Mucosa of descending colon (tissue), 3 donors: ENCODE measurements around the gene DOCK4. TPM values are rescaled to one million over a fixed set of nuclear protein-coding genes. Genes with fewer than 3 reads are reported as not detected.
A peak's percentile ranks its signal among the peaks of the same experiment; 100 is the strongest.

Experiments used
- ATAC-seq: fragments of 200-7000 bp; cut with Tn5 transposase; one replicate; pipeline ENCODE4 v1.9.1; 2020; ENCODE audit warnings: mild to moderate bottlenecking, moderate library complexity
- DNase-seq, 3 donors: peaks; one replicate each; pipeline ENCODE4 v3.0.0-alpha.2; 2020
- H3K36me3 ChIP-seq: fragments of 200-600 bp; one replicate; pipeline ENCODE4 v1.8.0; 2021; ENCODE audit warnings: low read depth, mild to moderate bottlenecking
- H3K4me1 ChIP-seq: fragments of 200-600 bp; one replicate; pipeline ENCODE4 v1.8.0; 2021; ENCODE audit warnings: low read depth, mild to moderate bottlenecking
- H3K4me3 ChIP-seq: fragments of 200-600 bp; one replicate; pipeline ENCODE4 v1.8.0; 2021; ENCODE audit warnings: mild to moderate bottlenecking
- H3K9me3 ChIP-seq: fragments of 200-600 bp; one replicate; pipeline ENCODE4 v1.8.0; 2021; ENCODE audit warnings: mild to moderate bottlenecking
- intact Hi-C, 2 donors: fragments of 100-400 bp; cut with DNase I in 1 of 2; cut with micrococcal nuclease in 1 of 2; formaldehyde crosslinking; loops; one replicate each; pipeline versions ENCODE4 v1.11.0 to v1.11.1; 2022; cut with DNase I, micrococcal nuclease
- total RNA-seq, 3 donors: library from RNA; stranded (reverse); fragmentation: NEBNext Ultra II Directional in 2 of 3; extraction: Animal tissue kit (Norgen Biotek cat#: 25700) in 2 of 3; gene quantifications; one replicate each; pipeline versions ENCODE4 v1.2.1 to v1.2.4, GENCODE V29; 2021 to 2023
- TF ChIP-seq, protein P1 (sequence below): fragments of 200-600 bp; IDR thresholded peaks from one replicate; pipeline ENCODE4 v1.8.0; 2022; ENCODE audit warnings: antibody characterized with exemption, mild to moderate bottlenecking
- donor health status: DM: no; HTN: no; CAD: no; lungs with moderate emphysema.
- donor health status: DM: no; HTN: no; CAD: no.
- donor health status: DM: no; HTN: yes; CAD: no.

The DOCK4 gene
- total RNA-seq, 3 donors from 2014 or later = 9.2 to 18.4 (median 12.7) TPM

DNA sequence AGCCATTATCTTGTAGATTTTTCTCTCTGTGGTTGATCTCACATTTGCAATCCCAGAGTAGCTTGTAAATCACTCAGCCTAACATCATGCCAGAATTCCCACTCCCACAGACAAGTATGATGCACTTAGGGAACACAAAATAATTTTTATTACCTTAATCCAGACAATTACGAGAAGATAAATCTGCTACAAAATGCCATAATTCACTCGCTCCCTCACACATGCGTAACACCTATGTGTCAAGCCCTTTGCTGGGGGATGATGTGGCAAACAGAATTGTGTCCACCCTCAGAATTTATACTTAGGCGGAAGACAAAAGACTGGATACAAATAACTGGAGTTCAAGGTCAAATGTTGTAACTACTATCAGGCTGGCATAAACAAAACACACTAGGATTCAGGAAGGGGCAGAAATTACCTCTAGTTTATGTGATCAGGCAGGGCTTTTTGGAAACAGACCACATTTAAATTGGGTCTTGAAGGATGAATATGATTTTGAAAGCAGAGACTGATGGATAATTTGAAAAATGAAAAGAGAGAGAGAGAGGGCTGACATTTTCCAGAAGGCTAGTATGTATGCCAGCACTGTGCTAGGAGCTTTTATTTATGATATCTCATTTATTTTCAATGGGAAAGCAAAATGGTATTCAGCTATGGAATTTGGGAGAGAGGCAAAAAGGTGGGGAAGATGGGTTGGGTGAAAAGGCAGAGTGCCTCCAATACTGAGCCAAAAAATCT, 69.8 kb downstream of the DOCK4 start:
- TF ChIP-seq, protein P1, sequence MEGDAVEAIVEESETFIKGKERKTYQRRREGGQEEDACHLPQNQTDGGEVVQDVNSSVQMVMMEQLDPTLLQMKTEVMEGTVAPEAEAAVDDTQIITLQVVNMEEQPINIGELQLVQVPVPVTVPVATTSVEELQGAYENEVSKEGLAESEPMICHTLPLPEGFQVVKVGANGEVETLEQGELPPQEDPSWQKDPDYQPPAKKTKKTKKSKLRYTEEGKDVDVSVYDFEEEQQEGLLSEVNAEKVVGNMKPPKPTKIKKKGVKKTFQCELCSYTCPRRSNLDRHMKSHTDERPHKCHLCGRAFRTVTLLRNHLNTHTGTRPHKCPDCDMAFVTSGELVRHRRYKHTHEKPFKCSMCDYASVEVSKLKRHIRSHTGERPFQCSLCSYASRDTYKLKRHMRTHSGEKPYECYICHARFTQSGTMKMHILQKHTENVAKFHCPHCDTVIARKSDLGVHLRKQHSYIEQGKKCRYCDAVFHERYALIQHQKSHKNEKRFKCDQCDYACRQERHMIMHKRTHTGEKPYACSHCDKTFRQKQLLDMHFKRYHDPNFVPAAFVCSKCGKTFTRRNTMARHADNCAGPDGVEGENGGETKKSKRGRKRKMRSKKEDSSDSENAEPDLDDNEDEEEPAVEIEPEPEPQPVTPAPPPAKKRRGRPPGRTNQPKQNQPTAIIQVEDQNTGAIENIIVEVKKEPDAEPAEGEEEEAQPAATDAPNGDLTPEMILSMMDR = no peak
- H3K9me3 ChIP-seq = no peaks in the 10 kb centered on the region
- H3K4me3 ChIP-seq = no peak overlapping the region
- intact Hi-C loops = no loop called here
- ATAC-seq (peak; percentile 6), DNase-seq (no peak)
- H3K4me1 ChIP-seq = no peaks in the 10 kb centered on the region
- no peaks in the 10 kb centered on the region for H3K36me3 ChIP-seq

DNA sequence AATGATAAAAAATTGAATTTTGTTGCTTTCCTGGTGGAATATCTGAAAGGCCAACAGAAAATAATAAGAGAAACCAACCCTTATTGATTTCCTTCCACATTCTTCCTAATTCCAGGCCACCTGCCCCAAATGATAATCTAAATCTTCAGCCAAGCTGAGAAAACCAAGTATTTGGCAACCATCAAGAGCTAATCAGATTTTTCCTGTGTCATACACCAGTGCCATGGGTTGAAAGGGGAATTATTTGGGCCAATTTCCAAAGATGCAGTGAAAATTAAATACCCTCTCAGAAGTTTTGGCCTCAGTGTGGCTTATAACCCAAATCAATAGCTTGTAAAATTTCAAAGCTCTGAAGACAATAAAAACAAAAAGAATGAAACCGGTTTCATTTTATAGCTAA, 70.4 kb downstream of the DOCK4 start:
- DNase-seq = no peak
- intact Hi-C loops = no loop called here
- Histone ChIP-seq H3K4me1 (no peaks in the 10 kb centered on the region), H3K4me3 (no peak overlapping the region), H3K36me3 (no peaks in the 10 kb centered on the region), H3K9me3 (no peaks in the 10 kb centered on the region)
- no peak for ATAC-seq
- TF ChIP-seq, protein P1 = no peak

DNA sequence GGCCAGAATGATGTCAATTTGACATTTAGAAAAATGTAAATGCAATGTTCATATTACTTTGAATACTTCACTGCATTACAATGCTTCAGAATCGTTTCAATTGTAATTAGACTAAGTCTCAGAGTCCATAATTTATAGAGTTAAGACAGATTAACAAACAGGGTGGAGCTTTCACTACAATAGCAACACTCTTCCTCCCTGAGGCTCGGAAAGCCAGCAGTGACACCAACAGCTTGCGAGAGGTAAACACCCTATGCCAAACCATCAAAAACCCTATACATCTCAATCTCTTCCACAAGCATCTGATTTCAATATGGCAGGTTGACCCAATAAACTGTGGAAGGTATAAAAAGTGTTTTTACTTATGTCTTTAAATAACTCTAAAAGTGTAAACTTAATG, 72.2 kb downstream of the DOCK4 start:
- Histone ChIP-seq H3K36me3 (no peaks in the 10 kb centered on the region), H3K9me3 (no peaks in the 10 kb centered on the region), H3K4me3 (no peak overlapping the region), H3K4me1 (no peaks in the 10 kb centered on the region)
- TF ChIP-seq, protein P1 = no peak
- intact Hi-C loops = no loop called here
- DNase-seq (no peak), ATAC-seq (peak; percentile 66)

DNA sequence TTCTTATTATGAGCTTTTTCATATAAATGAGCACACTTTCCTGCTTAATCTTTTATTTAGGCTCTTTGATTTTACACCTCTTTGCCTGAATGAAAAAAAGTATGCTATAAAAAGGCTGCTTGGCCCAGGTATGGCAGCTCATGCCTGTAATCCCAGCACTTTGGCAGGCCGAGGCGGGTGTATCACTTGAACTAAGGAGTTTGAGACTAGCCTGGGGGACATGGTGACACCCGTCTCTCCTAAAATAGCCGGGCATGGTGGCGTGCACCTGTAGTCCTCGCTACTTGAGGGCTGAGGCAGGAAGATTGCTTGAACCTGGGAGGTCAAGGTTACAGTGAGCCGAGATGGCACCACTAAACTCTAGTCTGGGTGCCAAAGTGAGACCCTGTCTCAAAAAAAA, 72.9 kb downstream of the DOCK4 start:
- H3K9me3 ChIP-seq = no peaks in the 10 kb centered on the region
- TF ChIP-seq, protein P1 = no peak
- intact Hi-C loops = no loop called here

DNA sequence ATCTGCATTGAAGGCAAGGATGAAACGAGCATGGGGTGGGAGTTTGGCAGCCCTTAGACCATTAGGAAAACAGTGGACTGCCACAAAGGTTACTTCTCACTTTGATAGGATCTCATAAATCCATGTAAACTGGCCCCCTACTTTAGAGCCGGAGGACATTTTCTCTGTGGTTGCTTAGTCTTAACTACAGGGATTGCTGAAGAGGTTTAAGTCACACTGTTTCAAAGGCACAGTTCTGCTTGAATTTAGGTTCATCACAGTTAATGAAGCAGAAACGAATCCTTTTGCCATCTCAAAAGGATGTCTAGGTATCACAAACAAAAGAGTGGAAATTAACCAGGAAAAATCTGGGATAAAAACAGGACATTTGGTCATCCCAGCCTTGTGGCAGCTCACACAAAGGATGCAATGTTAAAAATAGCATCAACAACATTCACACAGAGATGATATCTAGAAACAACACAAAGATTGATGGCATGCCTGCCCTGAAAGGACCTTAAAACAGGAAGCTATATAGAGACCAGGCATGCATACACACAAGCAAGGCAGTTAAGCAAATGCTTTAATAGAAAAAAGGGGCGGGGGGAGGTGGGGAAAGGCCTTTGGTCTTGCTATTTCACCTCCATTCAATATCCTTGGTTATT, 74.0 kb downstream of the DOCK4 start:
- no peak for ATAC-seq

More for the DNA sequence above, 72.9 kb downstream of the DOCK4 start:
- ATAC-seq (no peak), DNase-seq (no peak)
- no peak overlapping the region for H3K4me3 ChIP-seq
- H3K4me1 ChIP-seq = no peaks in the 10 kb centered on the region
- H3K36me3 ChIP-seq = no peaks in the 10 kb centered on the region

More for the DNA sequence above, 74.0 kb downstream of the DOCK4 start:
- no peak overlapping the region for H3K4me3 ChIP-seq
- H3K9me3 ChIP-seq = no peaks in the 10 kb centered on the region
- H3K4me1 ChIP-seq = no peaks in the 10 kb centered on the region
- intact Hi-C loops = no loop called here
- TF ChIP-seq, protein P1 = no peak
- DNase-seq = no peak
- H3K36me3 ChIP-seq = no peaks in the 10 kb centered on the region
